Erythroblast (primary cell): ENCODE results near the gene SLC44A1.

Experiments
- GATA1 ChIP-seq: IDR thresholded peaks from 2 replicates; pipeline ENCODE4 v1.6.1; 2011; ENCODE audit warnings: low read depth, mild to moderate bottlenecking, control low read depth, low read length, moderate library complexity
- POLR2A ChIP-seq: IDR thresholded peaks from 2 replicates; pipeline ENCODE4 v1.6.1; 2011; ENCODE audit warnings: mild to moderate bottlenecking, low read length

DNA sequence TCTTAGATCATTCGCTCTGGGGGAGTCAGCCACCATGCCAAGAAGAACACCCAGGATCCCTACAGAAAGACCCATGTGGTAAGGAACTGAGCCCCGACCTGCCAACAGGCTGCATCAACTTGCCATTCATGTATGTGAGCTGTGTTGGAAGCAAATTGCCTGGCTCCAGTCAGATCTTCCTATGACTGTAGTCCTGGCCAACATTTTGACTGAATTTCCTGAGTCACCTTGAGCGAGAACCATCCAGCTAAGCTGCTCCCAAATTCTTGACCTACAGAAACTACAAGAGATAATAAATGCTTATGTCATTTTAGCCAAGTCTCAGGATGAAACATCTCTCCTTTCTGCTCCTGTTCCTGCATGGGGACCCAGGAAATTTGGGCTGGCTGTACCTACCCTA, 40.0 kb upstream of the SLC44A1 start:
- no peak for TF ChIP-seq POLR2A
- no peak for TF ChIP-seq GATA1
